Central memory CD8-positive, alpha-beta T cell (primary cell): ENCODE results near the gene PROM1.

Experiments used
- ATAC-seq: fragments of 150-1000 bp; cut with Tn5 transposase; replicated peaks from 2 replicates; pipeline ENCODE4 v1.10.0; 2022; ENCODE audit warnings: mild to moderate bottlenecking, moderate FRiP score, moderate number of reproducible peaks; ENCODE audit not compliant: poor library complexity, severe bottlenecking; ENCODE audit errors: extremely low read depth
- DNase-seq, 2 donors: peaks; one replicate each; pipeline ENCODE4 v3.0.0; 2021; ENCODE audit warnings: low spot score in 2 of 2
- H3K27ac Mint-ChIP-seq: one replicate; pipeline ENCODE4 v1.8.0; 2022; ENCODE audit warnings: low read depth, mild to moderate bottlenecking, moderate library complexity, mixed read lengths
- H3K27me3 Mint-ChIP-seq: one replicate; pipeline ENCODE4 v1.8.0; 2022; ENCODE audit warnings: mixed read lengths
- H3K36me3 Mint-ChIP-seq: one replicate; pipeline ENCODE4 v1.8.0; 2022; ENCODE audit warnings: mild to moderate bottlenecking, moderate library complexity, mixed read lengths; ENCODE audit not compliant: insufficient read depth
- H3K4me1 Mint-ChIP-seq: one replicate; pipeline ENCODE4 v1.8.0; 2022; ENCODE audit warnings: mixed read lengths
- H3K4me3 Mint-ChIP-seq: one replicate; pipeline ENCODE4 v1.8.0; 2022; ENCODE audit warnings: mild to moderate bottlenecking, moderate library complexity, mixed read lengths
- H3K9me3 Mint-ChIP-seq: one replicate; pipeline ENCODE4 v1.8.0; 2022; ENCODE audit warnings: mixed read lengths

PROM1 gene

DNA sequence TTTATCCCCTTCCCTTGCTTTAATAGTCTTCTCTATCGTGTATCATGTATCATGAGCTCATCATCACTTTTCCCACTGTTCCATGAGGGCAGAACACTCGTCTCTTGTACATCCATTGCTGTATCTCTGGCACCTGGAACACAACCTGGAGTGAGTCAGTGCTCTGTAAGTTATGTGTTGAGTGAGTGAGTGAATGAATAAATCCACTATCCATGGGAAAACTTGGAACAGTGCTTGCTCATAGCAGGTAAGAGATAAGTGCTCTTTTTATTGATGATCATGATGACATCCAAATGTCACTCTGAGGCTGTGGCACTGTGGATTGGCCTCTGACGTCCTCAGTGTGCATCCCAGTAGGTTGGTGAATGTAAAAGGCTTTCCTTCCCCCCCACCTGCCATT lies 149.6 kb downstream of the PROM1 start:
- H3K4me1 Mint-ChIP-seq, result no peaks in the 10 kb centered on the region
- no peaks in the 10 kb centered on the region for H3K9me3 Mint-ChIP-seq
- peaks cover 2% of the 10 kb centered on the region for H3K36me3 Mint-ChIP-seq
- H3K27me3 Mint-ChIP-seq, result peaks cover 68% of the 10 kb centered on the region
- DNase-seq, result no peak
- H3K27ac Mint-ChIP-seq, result no peak overlapping the region
- H3K4me3 Mint-ChIP-seq, result no peak overlapping the region
- ATAC-seq, result no peak

DNA sequence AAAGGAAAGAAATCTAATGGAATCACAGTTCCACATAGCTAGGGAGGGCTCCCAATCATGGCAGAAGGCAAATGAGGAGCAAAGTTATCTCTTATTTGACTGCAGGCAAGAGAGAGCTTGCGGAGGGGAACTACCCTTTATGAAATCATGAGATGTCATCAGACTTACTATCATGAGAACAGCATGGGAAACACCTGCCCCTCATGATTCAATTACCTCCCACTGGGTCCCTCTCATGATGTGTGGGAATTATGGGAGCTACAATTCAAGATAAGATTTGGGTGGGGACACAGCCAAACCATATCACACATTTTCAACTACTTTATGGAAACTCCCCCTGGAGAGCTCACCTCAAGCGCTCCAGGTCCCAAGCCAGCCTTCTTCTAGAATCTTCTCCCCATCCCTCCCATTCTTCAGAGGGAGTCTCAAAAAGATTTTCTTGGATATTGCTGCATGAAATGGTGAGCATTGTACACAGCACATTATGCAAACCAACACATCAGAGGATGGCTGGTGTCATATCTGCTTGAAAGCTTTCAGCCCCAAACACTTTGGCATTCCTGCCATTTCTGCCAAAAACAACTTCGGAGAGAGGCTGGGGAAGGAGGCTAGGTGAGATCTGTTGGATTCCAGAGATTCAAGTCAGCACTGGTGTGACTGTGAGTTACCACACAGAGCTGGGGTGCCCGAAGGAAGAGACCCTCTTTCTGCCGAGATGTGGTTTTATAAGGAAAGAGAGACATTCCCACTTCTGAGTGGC lies 152.2 kb downstream of the PROM1 start:
- H3K27me3 Mint-ChIP-seq, result peaks cover 62% of the 10 kb centered on the region
- ATAC-seq (no peak), DNase-seq (no peak)
- no peak overlapping the region for H3K27ac Mint-ChIP-seq
- peaks cover 2% of the 10 kb centered on the region for H3K36me3 Mint-ChIP-seq
- H3K4me3 Mint-ChIP-seq, result no peak overlapping the region
- H3K9me3 Mint-ChIP-seq, result no peaks in the 10 kb centered on the region
- no peaks in the 10 kb centered on the region for H3K4me1 Mint-ChIP-seq

DNA sequence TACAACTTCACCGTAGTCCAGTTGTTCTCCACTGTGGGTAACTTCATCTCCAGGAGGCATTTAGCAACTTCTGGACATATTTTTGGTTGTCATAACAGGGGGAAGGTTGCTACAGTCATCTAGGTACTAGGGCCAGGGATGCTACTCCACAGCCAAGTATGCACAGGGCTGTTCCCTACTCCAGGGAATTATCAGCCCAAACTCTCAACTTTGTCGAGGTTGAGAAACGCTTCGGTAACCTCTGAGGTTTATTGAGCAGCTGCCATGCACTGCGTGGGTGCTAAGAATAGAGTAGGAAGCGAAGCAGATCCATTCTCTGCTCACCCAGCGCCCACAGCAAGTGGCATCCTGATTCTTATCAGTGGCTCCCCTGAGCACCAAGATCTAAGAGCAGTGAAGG lies 153.5 kb downstream of the PROM1 start:
- H3K4me3 Mint-ChIP-seq, result no peak overlapping the region
- H3K27me3 Mint-ChIP-seq, result peaks cover 56% of the 10 kb centered on the region
- no peak for ATAC-seq
- no peaks in the 10 kb centered on the region for H3K9me3 Mint-ChIP-seq
- no peaks in the 10 kb centered on the region for H3K36me3 Mint-ChIP-seq
- H3K27ac Mint-ChIP-seq, result no peak overlapping the region
- H3K4me1 Mint-ChIP-seq, result no peaks in the 10 kb centered on the region
- no peak for DNase-seq

DNA sequence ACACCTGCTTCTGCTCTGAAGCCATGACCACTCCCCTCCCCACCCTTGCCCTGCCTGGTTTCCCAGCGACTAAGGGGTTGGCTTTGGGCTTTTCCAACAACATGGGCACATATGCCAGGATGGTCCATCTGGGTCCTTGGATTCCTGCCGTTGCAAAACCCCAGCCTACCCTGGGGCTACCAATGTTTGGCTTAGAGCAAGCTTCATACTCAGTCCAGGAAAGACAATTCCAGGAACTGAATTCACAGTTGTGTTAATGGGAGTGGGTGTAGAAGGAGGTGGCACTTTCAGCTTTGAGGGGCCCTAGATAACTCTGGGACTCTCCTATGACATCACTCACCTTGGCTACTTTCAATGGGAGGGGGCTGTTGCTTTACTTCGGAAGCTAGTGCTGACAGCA lies 154.3 kb downstream of the PROM1 start:
- H3K4me1 Mint-ChIP-seq, result no peaks in the 10 kb centered on the region
- H3K27me3 Mint-ChIP-seq, result peaks cover 51% of the 10 kb centered on the region

DNA sequence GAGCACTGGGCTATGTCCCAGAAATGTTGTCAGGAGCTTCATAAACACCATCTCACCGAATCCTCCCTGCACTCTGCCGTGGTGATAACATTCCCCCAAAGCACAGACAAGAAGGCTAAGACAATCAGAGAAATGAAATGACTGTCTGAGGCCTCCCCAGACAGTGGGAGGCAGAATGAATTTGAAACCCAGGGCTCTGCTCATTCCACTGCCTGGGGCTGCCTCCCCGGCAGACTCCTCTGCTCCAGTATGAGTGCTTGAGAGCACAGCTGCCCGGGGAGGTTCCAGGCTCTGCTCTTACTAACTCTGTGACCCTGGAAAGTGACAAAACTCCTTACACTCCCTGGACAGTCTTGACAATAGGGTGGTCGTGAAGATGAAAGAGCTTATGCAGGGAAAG lies 154.9 kb downstream of the PROM1 start:
- Mint-ChIP-seq H3K27me3 (peaks cover 51% of the 10 kb centered on the region), H3K4me1 (no peaks in the 10 kb centered on the region), H3K36me3 (no peaks in the 10 kb centered on the region), H3K9me3 (no peaks in the 10 kb centered on the region), H3K27ac (no peak overlapping the region), H3K4me3 (no peak overlapping the region)
- DNase-seq (no peak), ATAC-seq (no peak)

More for the DNA sequence above, 154.3 kb downstream of the PROM1 start:
- DNase-seq (no peak), ATAC-seq (no peak)
- H3K27ac Mint-ChIP-seq, result no peak overlapping the region
- H3K36me3 Mint-ChIP-seq, result no peaks in the 10 kb centered on the region
- H3K4me3 Mint-ChIP-seq, result no peak overlapping the region
- H3K9me3 Mint-ChIP-seq, result no peaks in the 10 kb centered on the region

GRCh38 chr4:15926486-15926885 lies 157.3 kb downstream of the PROM1 start:
- H3K36me3 Mint-ChIP-seq, result no peaks in the 10 kb centered on the region
- no peak overlapping the region for H3K4me3 Mint-ChIP-seq
- no peaks in the 10 kb centered on the region for H3K4me1 Mint-ChIP-seq
- ATAC-seq (no peak), DNase-seq (no peak)
- H3K9me3 Mint-ChIP-seq, result no peaks in the 10 kb centered on the region
- peaks cover 27% of the 10 kb centered on the region for H3K27me3 Mint-ChIP-seq
- H3K27ac Mint-ChIP-seq, result no peak overlapping the region

- Mint-ChIP-seq H3K4me3 (no peak overlapping the region), H3K27ac (no peak overlapping the region), H3K4me1 (no peaks in the 10 kb centered on the region), H3K9me3 (no peaks in the 10 kb centered on the region), H3K36me3 (no peaks in the 10 kb centered on the region), H3K27me3 (peaks cover 21% of the 10 kb centered on the region)
- no peak for ATAC-seq
- DNase-seq, result no peak
These were observed 158.0 kb downstream of the PROM1 start for GRCh38 chr4:15925830-15926229.

DNA sequence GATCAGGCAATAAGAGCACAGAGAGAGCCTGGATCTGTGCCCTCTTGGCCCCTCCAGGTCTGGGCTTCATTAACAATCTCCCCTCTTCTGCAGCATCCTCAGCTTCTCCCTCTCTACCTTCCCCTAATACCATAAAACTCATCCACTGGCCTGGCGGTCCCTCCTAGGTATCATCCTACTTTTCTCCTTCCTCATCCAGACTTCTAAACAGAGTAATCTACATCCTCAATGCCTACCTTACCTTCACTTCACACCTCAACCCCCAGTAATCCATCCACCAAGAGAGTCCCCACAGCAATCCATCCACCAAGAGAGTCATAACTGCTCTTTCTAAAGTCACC lies 162.3 kb downstream of the PROM1 start:
- H3K27me3 Mint-ChIP-seq, result peaks cover 31% of the 10 kb centered on the region

GRCh38 chr4:15920723-15921591 lies 162.9 kb downstream of the PROM1 start:
- DNase-seq, result no peak
- no peaks in the 10 kb centered on the region for H3K36me3 Mint-ChIP-seq
- H3K27me3 Mint-ChIP-seq, result peaks cover 31% of the 10 kb centered on the region
- no peaks in the 10 kb centered on the region for H3K9me3 Mint-ChIP-seq
- H3K4me1 Mint-ChIP-seq, result no peaks in the 10 kb centered on the region
- no peak overlapping the region for H3K27ac Mint-ChIP-seq
- ATAC-seq, result no peak
- H3K4me3 Mint-ChIP-seq, result no peak overlapping the region

More for the DNA sequence above, 162.3 kb downstream of the PROM1 start:
- DNase-seq, result no peak
- ATAC-seq, result no peak
- Mint-ChIP-seq H3K27ac (no peak overlapping the region), H3K4me1 (no peaks in the 10 kb centered on the region), H3K36me3 (no peaks in the 10 kb centered on the region), H3K9me3 (no peaks in the 10 kb centered on the region), H3K4me3 (no peak overlapping the region)

DNA sequence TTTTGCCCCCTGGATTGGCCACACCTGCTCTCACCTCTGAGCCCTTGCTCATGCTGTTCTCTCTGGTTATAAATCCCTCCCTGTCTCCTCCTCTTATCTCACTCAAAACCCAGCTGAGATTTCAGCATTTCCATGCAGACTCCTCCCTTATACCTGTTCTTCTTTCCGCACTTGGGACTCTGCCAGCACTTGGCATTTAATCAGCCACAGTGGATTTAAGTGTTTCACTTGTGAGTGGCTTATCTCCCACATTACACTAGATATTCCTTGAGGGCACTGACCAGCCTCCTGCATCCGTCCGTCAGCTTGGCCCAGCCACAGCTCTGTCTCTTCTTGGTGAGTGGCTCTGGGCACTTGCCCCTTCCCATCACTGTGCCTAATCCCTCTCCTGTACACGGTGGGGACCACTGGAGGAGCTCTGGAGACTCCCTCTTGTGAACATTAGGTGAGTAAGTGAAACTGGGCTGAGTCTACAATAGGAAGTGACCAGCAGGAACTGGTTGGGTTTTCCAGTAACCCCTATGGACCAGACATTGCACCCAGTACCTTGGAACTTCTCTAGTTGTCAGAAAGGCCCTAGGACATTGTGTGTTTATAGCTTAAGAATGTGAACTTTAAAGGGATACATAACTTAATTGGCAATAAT lies 165.2 kb downstream of the PROM1 start:
- Mint-ChIP-seq H3K36me3 (no peaks in the 10 kb centered on the region), H3K4me3 (no peak overlapping the region), H3K9me3 (no peaks in the 10 kb centered on the region), H3K4me1 (no peaks in the 10 kb centered on the region), H3K27ac (no peak overlapping the region), H3K27me3 (peaks cover 31% of the 10 kb centered on the region)
- ATAC-seq (no peak), DNase-seq (no peak)
